ENCODE data around the gene PTPN6.
A peak's percentile ranks its signal among the peaks of the same experiment; 100 is the strongest.

PTPN6 gene

DNA sequence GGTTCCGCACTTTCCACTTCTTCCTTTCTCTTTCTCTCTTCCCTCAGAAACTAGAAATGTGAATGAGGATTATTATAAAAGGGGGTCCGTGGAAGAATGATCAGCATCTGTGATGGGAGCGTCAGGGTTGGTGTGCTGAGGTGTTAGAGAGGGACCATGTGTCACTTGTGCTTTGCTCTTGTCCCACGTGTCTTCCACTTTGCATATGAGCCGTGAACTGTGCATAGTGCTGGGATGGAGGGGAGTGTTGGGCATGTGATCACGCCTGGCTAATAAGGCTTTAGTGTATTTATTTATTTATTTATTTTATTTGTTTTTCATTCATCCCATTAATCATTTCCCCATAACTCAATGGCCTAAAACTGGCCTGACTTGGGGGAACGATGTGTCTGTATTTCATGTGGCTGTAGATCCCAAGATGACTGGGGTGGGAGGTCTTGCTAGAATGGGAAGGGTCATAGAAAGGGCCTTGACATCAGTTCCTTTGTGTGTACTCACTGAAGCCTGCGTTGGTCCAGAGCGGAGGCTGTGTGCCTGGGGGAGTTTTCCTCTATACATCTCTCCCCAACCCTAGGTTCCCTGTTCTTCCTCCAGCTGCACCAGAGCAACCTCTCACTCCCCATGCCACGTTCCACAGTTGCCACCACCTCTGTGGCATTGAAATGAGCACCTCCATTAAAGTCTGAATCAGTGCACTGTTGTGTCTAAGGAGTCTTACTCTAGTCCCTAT is 28.0 kb upstream of the PTPN6 start:
- ChIA-PET CTCF (interaction anchor here (0.7 to 2.8 kb wide), 5 partner anchors 15 to 234 kb away, joined by 3 to 11 read pairs (median 3); partner anchors contain the start of gene ZNF384), POLR2A (ENCODE audit: low non-redundant PET) (interaction anchor here (0.5 kb wide), 1 partner anchor 234 kb away, joined by 3 read pairs; no protein-coding TSS in a partner anchor)
- no peak overlapping the region for H3K27ac ChIP-seq
- TF ChIP-seq, protein P1, sequence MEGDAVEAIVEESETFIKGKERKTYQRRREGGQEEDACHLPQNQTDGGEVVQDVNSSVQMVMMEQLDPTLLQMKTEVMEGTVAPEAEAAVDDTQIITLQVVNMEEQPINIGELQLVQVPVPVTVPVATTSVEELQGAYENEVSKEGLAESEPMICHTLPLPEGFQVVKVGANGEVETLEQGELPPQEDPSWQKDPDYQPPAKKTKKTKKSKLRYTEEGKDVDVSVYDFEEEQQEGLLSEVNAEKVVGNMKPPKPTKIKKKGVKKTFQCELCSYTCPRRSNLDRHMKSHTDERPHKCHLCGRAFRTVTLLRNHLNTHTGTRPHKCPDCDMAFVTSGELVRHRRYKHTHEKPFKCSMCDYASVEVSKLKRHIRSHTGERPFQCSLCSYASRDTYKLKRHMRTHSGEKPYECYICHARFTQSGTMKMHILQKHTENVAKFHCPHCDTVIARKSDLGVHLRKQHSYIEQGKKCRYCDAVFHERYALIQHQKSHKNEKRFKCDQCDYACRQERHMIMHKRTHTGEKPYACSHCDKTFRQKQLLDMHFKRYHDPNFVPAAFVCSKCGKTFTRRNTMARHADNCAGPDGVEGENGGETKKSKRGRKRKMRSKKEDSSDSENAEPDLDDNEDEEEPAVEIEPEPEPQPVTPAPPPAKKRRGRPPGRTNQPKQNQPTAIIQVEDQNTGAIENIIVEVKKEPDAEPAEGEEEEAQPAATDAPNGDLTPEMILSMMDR (conservative IDR thresholded peaks at IDR 0.05; ENCODE audit: low read depth), result no peak
- no peak for DNase-seq (ENCODE audit: low spot score)

DNA sequence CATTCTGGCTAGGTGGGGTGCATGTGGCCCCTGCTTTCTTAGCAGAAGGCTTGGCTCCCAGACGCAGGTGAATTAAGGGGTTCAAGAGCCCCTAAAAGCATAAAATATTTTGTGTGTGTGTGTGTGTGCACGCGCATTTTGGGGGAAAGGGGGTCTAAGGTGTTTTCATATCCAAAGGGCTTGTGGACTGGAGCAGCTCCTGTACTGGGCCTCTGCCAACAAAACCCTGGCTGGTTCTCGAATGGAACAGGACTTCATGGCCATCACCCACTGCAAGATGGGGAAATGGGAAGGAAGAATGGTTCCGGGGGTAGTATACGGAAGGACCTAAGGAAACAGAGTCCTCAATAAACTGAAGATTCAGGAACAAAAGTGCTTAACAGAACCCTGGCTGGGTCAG is 27.3 kb upstream of the PTPN6 start:
- H3K27ac ChIP-seq, result peak overlapping the region; percentile 98; the same call in 1 of the 2 replicates
- DNase-seq (ENCODE audit: low spot score), result no peak
- ChIA-PET POLR2A (ENCODE audit: low non-redundant PET) (no interaction called here), CTCF (interaction anchor here (0.6 to 2.8 kb wide), 8 partner anchors 14 to 166 kb away, joined by 3 to 11 read pairs (median 3); no protein-coding TSS in a partner anchor)
- TF ChIP-seq, protein P1 (conservative IDR thresholded peaks at IDR 0.05; ENCODE audit: low read depth), result no peak

DNA sequence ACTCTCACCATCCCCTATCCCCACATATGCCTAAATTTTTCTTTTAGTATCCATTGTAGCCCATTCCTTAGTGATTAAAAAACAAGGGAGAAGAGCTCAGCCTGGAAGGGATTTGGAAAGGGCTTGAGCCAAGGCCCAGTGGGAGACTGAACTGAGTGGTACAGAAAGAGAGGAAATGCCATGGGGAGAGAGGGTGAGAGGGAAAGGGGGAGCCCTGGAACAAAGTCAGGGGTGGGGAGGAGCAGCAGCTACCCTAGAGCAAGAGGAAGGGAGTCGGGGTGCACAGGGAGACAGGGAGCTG is 26.0 kb upstream of the PTPN6 start:
- TF ChIP-seq, protein P1 (conservative IDR thresholded peaks at IDR 0.05; ENCODE audit: low read depth), result no peak
- CTCF ChIA-PET, result interaction anchor here (0.6 to 3.0 kb wide), 8 partner anchors 11 to 187 kb away, joined by 3 to 15 read pairs (median 4); partner anchors contain the start of gene ENO2
- no peak for DNase-seq (ENCODE audit: low spot score)
- POLR2A ChIA-PET (ENCODE audit: low non-redundant PET), result interaction anchor here (0.9 to 1.5 kb wide), 5 partner anchors 13 to 52 kb away, joined by 3 read pairs; partner anchors contain the start of gene SPSB2
- peak overlapping the region; percentile 98 for H3K27ac ChIP-seq

DNA sequence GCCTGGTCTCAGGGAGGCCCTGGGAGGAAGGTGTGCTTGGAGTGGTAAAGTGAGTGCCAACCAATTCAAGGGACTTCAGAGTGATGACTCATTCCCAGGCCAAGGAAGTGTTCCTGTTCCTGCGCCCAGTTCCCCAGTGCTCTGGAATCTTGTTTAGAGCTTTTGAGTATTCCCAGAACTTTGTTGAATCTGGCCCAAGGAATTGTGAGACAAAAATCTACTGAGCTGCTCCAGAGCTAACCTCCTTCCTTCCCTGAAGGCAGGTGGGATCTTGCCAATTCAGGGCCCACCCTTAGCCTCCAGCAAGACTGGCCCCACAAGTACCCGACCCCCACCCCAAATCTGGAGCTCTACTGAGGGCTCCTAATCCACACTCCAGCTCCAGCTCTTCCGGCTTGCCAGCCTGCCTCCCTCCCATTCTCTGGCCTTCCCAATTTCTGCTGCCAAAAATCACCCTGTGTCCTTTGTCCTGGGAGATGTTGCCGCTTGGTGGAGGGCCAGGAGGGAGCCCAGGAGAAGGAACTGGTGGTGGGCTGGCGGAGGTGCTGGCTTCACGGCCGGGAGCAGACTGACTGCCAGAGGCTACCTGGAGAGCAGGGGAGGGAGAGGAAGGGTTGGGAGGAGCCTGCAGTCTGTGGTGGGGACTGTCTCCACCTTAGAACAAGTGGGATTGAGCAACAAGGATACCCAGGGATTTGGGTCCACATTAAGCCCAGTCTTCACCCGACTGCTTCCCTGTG is 25.4 kb upstream of the PTPN6 start:
- peak; percentile 74 for DNase-seq (ENCODE audit: low spot score)
- ChIA-PET POLR2A (ENCODE audit: low non-redundant PET) (interaction anchor here (0.6 to 1.5 kb wide), 7 partner anchors 12 to 53 kb away, joined by 3 to 5 read pairs (median 3); partner anchors contain the start of genes C12orf57, RNU7-1 and SPSB2), CTCF (interaction anchor here (0.6 to 3.0 kb wide), 6 partner anchors 12 to 187 kb away, joined by 3 to 15 read pairs (median 4); partner anchors contain the start of gene ENO2)
- peak overlapping the region; percentile 98 for H3K27ac ChIP-seq
- TF ChIP-seq, protein P1 (conservative IDR thresholded peaks at IDR 0.05; ENCODE audit: low read depth), result no peak

DNA sequence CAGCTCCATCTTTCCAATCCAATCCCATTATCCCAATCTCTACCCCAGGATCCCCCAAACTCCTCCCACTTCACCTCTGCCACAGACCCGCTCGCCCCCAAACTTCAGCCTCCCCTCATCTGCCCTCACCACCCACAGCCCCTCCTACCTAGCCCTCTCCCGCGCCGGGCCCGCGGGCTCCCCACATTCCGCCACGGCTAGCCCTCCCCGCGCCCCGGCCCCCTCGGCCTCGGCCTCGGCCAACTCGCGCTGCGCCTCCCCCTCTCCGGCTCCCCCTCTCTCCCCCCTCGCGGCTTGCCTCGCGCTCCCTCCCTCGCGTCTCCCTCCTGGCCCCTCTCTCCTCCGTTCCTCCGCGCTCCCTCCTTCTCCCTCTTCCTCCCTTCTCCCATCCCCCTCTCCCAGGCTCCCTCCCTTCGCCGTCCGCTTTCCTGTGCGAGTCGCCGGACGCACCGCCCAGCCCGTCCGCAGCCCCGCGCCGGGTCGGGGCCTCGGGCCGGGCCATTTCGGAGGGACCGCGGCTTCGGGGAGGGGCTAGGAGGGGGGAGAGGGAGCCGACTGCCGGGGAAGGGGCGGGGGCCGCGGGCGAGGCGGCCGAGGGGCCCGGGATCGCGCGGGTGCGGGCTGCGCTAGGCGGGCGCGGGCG is 23.7 kb upstream of the PTPN6 start, which contains the start of gene ATN1:
Gene ATN1, plus strand, starts transcription at position 581 of the 643 bp plus-strand sequence. CDS start 6,043 bp downstream, outside the sequence.
- H3K27ac ChIP-seq, result peak within 1 kb of the TSS; percentile 98
- CTCF ChIA-PET, result interaction anchor here (0.6 to 3.0 kb wide), 3 partner anchors 10 to 227 kb away, joined by 3 to 15 read pairs (median 7); partner anchors contain the start of gene RNU7-1
- POLR2A ChIA-PET (ENCODE audit: low non-redundant PET), result no interaction called here
- TF ChIP-seq, protein P1 (conservative IDR thresholded peaks at IDR 0.05; ENCODE audit: low read depth), result no peak
- DNase-seq (ENCODE audit: low spot score), result no peak
